Trophoblast cell (in vitro differentiated cells and primary cell): ENCODE measurements around the gene ADGRB3.

Source experiments
- DNase-seq, 2 donors: peaks; one replicate each; pipeline ENCODE4 v3.0.0-alpha.2; 2016
- H2AFZ ChIP-seq: 2 replicates; pipeline ENCODE4 v1.6.1; 2013; ENCODE audit warnings: low read length, moderate library complexity, mild to moderate bottlenecking; ENCODE audit not compliant: insufficient read depth, poor library complexity
- H2AK5ac ChIP-seq: 2 replicates; pipeline ENCODE4 v1.6.1; 2013; ENCODE audit warnings: mild to moderate bottlenecking, low read length
- H2BK120ac ChIP-seq: 2 replicates; pipeline ENCODE4 v1.6.1; 2013; ENCODE audit warnings: low read length, mild to moderate bottlenecking, moderate library complexity; ENCODE audit not compliant: insufficient read depth, poor library complexity
- H2BK12ac ChIP-seq: 2 replicates; pipeline ENCODE4 v1.6.1; 2013; ENCODE audit warnings: mild to moderate bottlenecking, low read length, moderate library complexity
- H2BK5ac ChIP-seq: 2 replicates; pipeline ENCODE4 v1.6.1; 2013; ENCODE audit warnings: low read length, low read depth, moderate library complexity, mild to moderate bottlenecking; ENCODE audit not compliant: poor library complexity
- H3K14ac ChIP-seq: 2 replicates; pipeline ENCODE4 v1.6.1; 2013; ENCODE audit warnings: mild to moderate bottlenecking, low read length
- H3K18ac ChIP-seq: 2 replicates; pipeline ENCODE4 v1.6.1; 2013; ENCODE audit warnings: mild to moderate bottlenecking, low read length
- H3K23ac ChIP-seq: 2 replicates; pipeline ENCODE4 v1.6.1; 2013; ENCODE audit warnings: low read length
- H3K27ac ChIP-seq: 2 replicates; pipeline ENCODE4 v1.5.1; 2013; ENCODE audit warnings: low read depth, mild to moderate bottlenecking, inconsistent platforms, low read length, moderate library complexity
- H3K27me3 ChIP-seq: 2 replicates; pipeline ENCODE4 v1.6.1; 2013; ENCODE audit warnings: inconsistent platforms, mild to moderate bottlenecking, low read length, moderate library complexity; ENCODE audit not compliant: insufficient read depth
- H3K36me3 ChIP-seq, 2 experiments: 1 replicate in 1 of 2; 2 replicates in 1 of 2; pipeline ENCODE4 v1.6.1; 2013; ENCODE audit warnings: low read length in 2 of 2, mild to moderate bottlenecking in 2 of 2, moderate library complexity in 1 of 2; ENCODE audit not compliant: insufficient read depth in 2 of 2, control insufficient read depth in 1 of 2
- H3K4ac ChIP-seq: 2 replicates; pipeline ENCODE4 v1.6.1; 2013; ENCODE audit warnings: low read depth, mild to moderate bottlenecking, low read length, moderate library complexity
- H3K4me1 ChIP-seq, 2 experiments: 1 replicate in 1 of 2; 2 replicates in 1 of 2; pipeline ENCODE4 v1.6.1; 2013; ENCODE audit warnings: low read length in 2 of 2, mild to moderate bottlenecking in 2 of 2, moderate library complexity in 1 of 2; ENCODE audit not compliant: insufficient read depth in 2 of 2, control insufficient read depth in 1 of 2
- H3K4me2 ChIP-seq: 2 replicates; pipeline ENCODE4 v1.6.1; 2013; ENCODE audit warnings: inconsistent platforms, mild to moderate bottlenecking, low read length, moderate library complexity
- H3K4me3 ChIP-seq: 2 replicates; pipeline ENCODE4 v1.5.1; 2013; ENCODE audit warnings: mild to moderate bottlenecking, low read depth, low read length, inconsistent platforms
- H3K79me1 ChIP-seq: one replicate; pipeline ENCODE4 v1.6.1; 2013; ENCODE audit warnings: low read length
- H3K79me2 ChIP-seq: 2 replicates; pipeline ENCODE4 v1.6.1; 2013; ENCODE audit warnings: low read length, mild to moderate bottlenecking; ENCODE audit not compliant: control insufficient read depth, insufficient read depth, poor library complexity
- H3K9ac ChIP-seq: 2 replicates; pipeline ENCODE4 v1.6.1; 2013; ENCODE audit warnings: mild to moderate bottlenecking, low read length
- H3K9me3 ChIP-seq: 2 replicates; pipeline ENCODE4 v1.6.1; 2013; ENCODE audit warnings: low read depth, mild to moderate bottlenecking, control low read depth, inconsistent platforms, low read length; ENCODE audit not compliant: insufficient read depth
- H4K12ac ChIP-seq: 2 replicates; pipeline ENCODE4 v1.6.1; 2013; ENCODE audit warnings: low read depth, mild to moderate bottlenecking, low read length, moderate library complexity
- H4K8ac ChIP-seq: 2 replicates; pipeline ENCODE4 v1.6.1; 2013; ENCODE audit warnings: low read depth, mild to moderate bottlenecking, low read length, moderate library complexity
- H4K91ac ChIP-seq: one replicate; pipeline ENCODE4 v1.6.1; 2013; ENCODE audit warnings: low read depth, mild to moderate bottlenecking, low read length, moderate library complexity
- WGBS: extraction: QIAGEN DNeasy Blood & Tissue Kit; methylation state at CpG from one replicate; pipeline ENCODE4 v1.1.7; 2013; ENCODE audit warnings: missing lambda C conversion rate; ENCODE audit not compliant: insufficient read length, insufficient coverage; ENCODE audit errors: extremely low coverage; 5-methylcytosine and 5-hydroxymethylcytosine counted together

ADGRB3 gene

GRCh38 chr6:68756454-68757375 lies 121.6 kb downstream of the ADGRB3 start:
- no peak overlapping the region for H3K23ac ChIP-seq
- H3K4ac ChIP-seq, result no peak overlapping the region
- H4K12ac ChIP-seq, result no peak overlapping the region
- H2BK12ac ChIP-seq, result no peak overlapping the region
- no peaks in the 10 kb centered on the region for H3K36me3 ChIP-seq
- no peaks in the 10 kb centered on the region for H3K79me2 ChIP-seq
- DNase-seq, result no peak
- H3K9ac ChIP-seq, result no peak overlapping the region
- no peak overlapping the region for H3K4me3 ChIP-seq
- no peak overlapping the region for H2BK120ac ChIP-seq
- no peak overlapping the region for H3K27ac ChIP-seq
- H2AFZ ChIP-seq, result no peak overlapping the region
- H3K4me2 ChIP-seq, result no peak overlapping the region
- H3K14ac ChIP-seq, result no peak overlapping the region
- H2BK5ac ChIP-seq, result no peak overlapping the region
- no CpG with 5 or more reads among the region's 5 CpGs for WGBS
- H3K4me1 ChIP-seq, result no peaks in the 10 kb centered on the region
- no peaks in the 10 kb centered on the region for H3K9me3 ChIP-seq
- no peak overlapping the region for H4K91ac ChIP-seq
- H3K79me1 ChIP-seq, result no peaks in the 10 kb centered on the region
- H4K8ac ChIP-seq, result no peak overlapping the region
- H2AK5ac ChIP-seq, result no peak overlapping the region
- H3K27me3 ChIP-seq, result no peaks in the 10 kb centered on the region
- H3K18ac ChIP-seq, result no peak overlapping the region

- H4K91ac ChIP-seq, result no peak overlapping the region
- H3K27me3 ChIP-seq, result no peaks in the 10 kb centered on the region
- no peaks in the 10 kb centered on the region for H3K36me3 ChIP-seq
- H3K79me2 ChIP-seq, result no peaks in the 10 kb centered on the region
- H3K4me2 ChIP-seq, result no peak overlapping the region
- no CpG with 5 or more reads among the region's 1 CpG for WGBS
- no peak overlapping the region for H2AFZ ChIP-seq
- H3K27ac ChIP-seq, result no peak overlapping the region
- no peak overlapping the region for H2BK12ac ChIP-seq
- no peaks in the 10 kb centered on the region for H3K9me3 ChIP-seq
- no peak overlapping the region for H2BK120ac ChIP-seq
- no peak overlapping the region for H4K12ac ChIP-seq
- H3K23ac ChIP-seq, result no peak overlapping the region
- no peak overlapping the region for H2AK5ac ChIP-seq
- H3K9ac ChIP-seq, result no peak overlapping the region
- H3K4ac ChIP-seq, result no peak overlapping the region
- H2BK5ac ChIP-seq, result no peak overlapping the region
- no peaks in the 10 kb centered on the region for H3K79me1 ChIP-seq
- no peak overlapping the region for H3K18ac ChIP-seq
- H3K14ac ChIP-seq, result no peak overlapping the region
- no peak for DNase-seq
- H4K8ac ChIP-seq, result no peak overlapping the region
- no peaks in the 10 kb centered on the region for H3K4me1 ChIP-seq
- no peak overlapping the region for H3K4me3 ChIP-seq
Measured at GRCh38 chr6:68757821-68758220, 122.7 kb downstream of the ADGRB3 start.

GRCh38 chr6:68758559-68758958 lies 123.5 kb downstream of the ADGRB3 start:
- H2BK120ac ChIP-seq, result no peak overlapping the region
- H3K4me3 ChIP-seq, result no peak overlapping the region

GRCh38 chr6:68760485-68760884 lies 125.4 kb downstream of the ADGRB3 start:
- no peak overlapping the region for H2BK5ac ChIP-seq
- H3K36me3 ChIP-seq, result no peaks in the 10 kb centered on the region
- no peak overlapping the region for H3K4me2 ChIP-seq
- no peaks in the 10 kb centered on the region for H3K9me3 ChIP-seq
- no peak overlapping the region for H3K9ac ChIP-seq
- no peak overlapping the region for H2AK5ac ChIP-seq
- no CpG with 5 or more reads among the region's 2 CpGs for WGBS
- no peak overlapping the region for H4K12ac ChIP-seq
- H2BK12ac ChIP-seq, result no peak overlapping the region
- H3K4me1 ChIP-seq, result no peaks in the 10 kb centered on the region
- H3K23ac ChIP-seq, result no peak overlapping the region
- H3K27me3 ChIP-seq, result no peaks in the 10 kb centered on the region
- no peak overlapping the region for H3K4ac ChIP-seq
- H3K4me3 ChIP-seq, result no peak overlapping the region
- H4K8ac ChIP-seq, result no peak overlapping the region
- no peak for DNase-seq
- no peak overlapping the region for H3K27ac ChIP-seq
- no peaks in the 10 kb centered on the region for H3K79me2 ChIP-seq
- H3K79me1 ChIP-seq, result no peaks in the 10 kb centered on the region
- no peak overlapping the region for H2AFZ ChIP-seq
- no peak overlapping the region for H3K18ac ChIP-seq
- no peak overlapping the region for H2BK120ac ChIP-seq
- H3K14ac ChIP-seq, result no peak overlapping the region
- H4K91ac ChIP-seq, result no peak overlapping the region

More at GRCh38 chr6:68758559-68758958, 123.5 kb downstream of the ADGRB3 start:
- no peak overlapping the region for H3K4ac ChIP-seq
- no peak overlapping the region for H3K9ac ChIP-seq
- no peaks in the 10 kb centered on the region for H3K27me3 ChIP-seq
- H4K12ac ChIP-seq, result no peak overlapping the region
- H3K18ac ChIP-seq, result no peak overlapping the region
- no peak overlapping the region for H3K23ac ChIP-seq
- H2BK5ac ChIP-seq, result no peak overlapping the region
- H3K36me3 ChIP-seq, result no peaks in the 10 kb centered on the region
- H2AFZ ChIP-seq, result no peak overlapping the region
- no peaks in the 10 kb centered on the region for H3K79me2 ChIP-seq
- H4K8ac ChIP-seq, result no peak overlapping the region
- H4K91ac ChIP-seq, result no peak overlapping the region
- no peak overlapping the region for H3K27ac ChIP-seq
- no peaks in the 10 kb centered on the region for H3K4me1 ChIP-seq
- H3K4me2 ChIP-seq, result no peak overlapping the region
- H3K79me1 ChIP-seq, result no peaks in the 10 kb centered on the region
- H2BK12ac ChIP-seq, result no peak overlapping the region
- no peak for DNase-seq
- H3K14ac ChIP-seq, result no peak overlapping the region
- no peaks in the 10 kb centered on the region for H3K9me3 ChIP-seq
- H2AK5ac ChIP-seq, result no peak overlapping the region
